ENCODE measurements around the gene SEPTIN5.
A peak's percentile ranks its signal among the peaks of the same experiment; 100 is the strongest.
"Not testable (repeated sequence)": the region's sequence is repeated elsewhere in the genome, so short reads cannot be mapped to it uniquely, and the experiment has no call there.

SEPTIN5 gene

GRCh38 chr22:19720150-19720827 lies 6.0 kb downstream of the SEPTIN5 start:
- no peak for DNase-seq (ENCODE audit: low spot score)

- DNase-seq (ENCODE audit: low spot score): no peak
Observed at GRCh38 chr22:19720999-19721329, 6.7 kb downstream of the SEPTIN5 start.

DNA sequence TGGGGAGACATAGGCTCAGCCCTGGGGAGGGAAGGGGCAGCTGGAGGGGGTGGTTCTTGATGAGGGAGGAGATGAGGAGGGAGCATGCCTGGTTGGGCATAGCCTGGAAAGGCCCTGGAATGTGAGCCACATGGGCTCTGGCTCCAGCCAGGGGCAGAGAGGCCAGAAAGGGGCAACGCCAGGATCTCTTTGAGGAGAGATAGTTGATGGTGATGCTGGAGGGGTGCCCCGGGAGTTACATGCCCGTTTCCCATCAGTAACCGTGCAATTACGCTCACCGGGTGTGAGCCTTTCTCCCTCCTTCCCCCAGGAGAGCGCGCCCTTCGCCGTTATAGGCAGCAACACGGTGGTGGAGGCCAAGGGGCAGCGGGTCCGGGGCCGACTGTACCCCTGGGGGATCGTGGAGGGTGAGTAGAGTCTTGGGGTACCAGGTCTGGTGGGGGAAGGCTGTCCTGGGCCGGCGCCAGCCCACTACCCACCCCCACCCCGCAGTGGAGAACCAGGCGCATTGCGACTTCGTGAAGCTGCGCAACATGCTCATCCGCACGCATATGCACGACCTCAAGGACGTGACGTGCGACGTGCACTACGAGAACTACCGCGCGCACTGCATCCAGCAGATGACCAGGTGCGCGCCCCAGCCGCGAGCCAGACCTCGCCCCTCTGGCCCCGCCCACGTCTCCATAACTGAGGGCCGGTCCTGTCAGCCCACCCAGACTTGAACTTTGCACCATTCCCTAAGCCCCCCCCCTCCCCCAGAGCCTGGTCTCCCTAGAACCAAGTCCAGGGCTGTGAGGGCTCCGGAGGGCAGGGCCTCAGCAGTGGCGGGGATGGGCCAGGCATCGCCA lies 7.3 kb downstream of the SEPTIN5 start:
- DNase-seq (ENCODE audit: low spot score): no peak

- DNase-seq (ENCODE audit: low spot score): no peak
Observed at GRCh38 chr22:19722178-19722981, 8.1 kb downstream of the SEPTIN5 start.

GRCh38 chr22:19722982-19723231 lies 8.6 kb downstream of the SEPTIN5 start:
- DNase-seq (ENCODE audit: low spot score): peak; percentile 68

GRCh38 chr22:19723232-19723982 lies 9.1 kb downstream of the SEPTIN5 start, which contains the start of gene GP1BB:
Gene GP1BB, plus strand, starts transcription at chr22:19723539. Its CDS starts 31 bp downstream, at chr22:19723570.
- peak; percentile 87 for DNase-seq (ENCODE audit: low spot score)

DNA sequence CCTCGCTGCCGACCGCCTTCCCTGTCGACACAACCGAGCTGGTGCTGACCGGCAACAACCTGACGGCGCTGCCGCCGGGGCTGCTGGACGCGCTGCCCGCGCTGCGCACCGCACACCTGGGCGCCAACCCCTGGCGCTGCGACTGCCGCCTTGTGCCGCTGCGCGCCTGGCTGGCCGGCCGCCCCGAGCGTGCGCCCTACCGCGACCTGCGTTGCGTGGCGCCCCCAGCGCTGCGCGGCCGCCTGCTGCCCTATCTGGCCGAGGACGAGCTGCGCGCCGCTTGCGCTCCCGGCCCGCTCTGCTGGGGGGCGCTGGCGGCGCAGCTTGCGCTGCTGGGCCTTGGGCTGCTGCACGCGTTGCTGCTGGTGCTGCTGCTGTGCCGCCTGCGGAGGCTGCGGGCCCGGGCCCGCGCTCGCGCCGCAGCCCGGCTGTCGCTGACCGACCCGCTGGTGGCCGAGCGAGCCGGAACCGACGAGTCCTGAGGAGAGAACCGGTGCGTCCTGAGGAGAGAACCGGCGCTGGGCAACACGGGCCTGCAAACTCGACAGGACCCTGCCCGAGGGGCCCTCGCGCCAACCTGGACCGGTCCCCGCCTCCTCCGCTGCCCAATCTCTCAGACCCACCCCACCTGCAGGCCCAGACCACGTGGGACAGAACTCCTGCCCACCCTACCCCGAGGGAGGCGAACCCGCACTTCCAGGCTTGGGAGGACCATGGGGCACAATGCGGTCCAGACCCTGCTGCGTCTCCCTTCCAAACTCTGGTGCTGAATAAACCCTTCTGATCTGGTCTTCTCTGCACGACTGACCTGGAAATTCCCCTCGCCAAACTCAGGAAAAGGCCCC lies 9.9 kb downstream of the SEPTIN5 start:
- DNase-seq (ENCODE audit: low spot score): peak; percentile 87

GRCh38 chr22:19724927-19725661 lies 10.8 kb downstream of the SEPTIN5 start:
- no peak for DNase-seq (ENCODE audit: low spot score)

DNA sequence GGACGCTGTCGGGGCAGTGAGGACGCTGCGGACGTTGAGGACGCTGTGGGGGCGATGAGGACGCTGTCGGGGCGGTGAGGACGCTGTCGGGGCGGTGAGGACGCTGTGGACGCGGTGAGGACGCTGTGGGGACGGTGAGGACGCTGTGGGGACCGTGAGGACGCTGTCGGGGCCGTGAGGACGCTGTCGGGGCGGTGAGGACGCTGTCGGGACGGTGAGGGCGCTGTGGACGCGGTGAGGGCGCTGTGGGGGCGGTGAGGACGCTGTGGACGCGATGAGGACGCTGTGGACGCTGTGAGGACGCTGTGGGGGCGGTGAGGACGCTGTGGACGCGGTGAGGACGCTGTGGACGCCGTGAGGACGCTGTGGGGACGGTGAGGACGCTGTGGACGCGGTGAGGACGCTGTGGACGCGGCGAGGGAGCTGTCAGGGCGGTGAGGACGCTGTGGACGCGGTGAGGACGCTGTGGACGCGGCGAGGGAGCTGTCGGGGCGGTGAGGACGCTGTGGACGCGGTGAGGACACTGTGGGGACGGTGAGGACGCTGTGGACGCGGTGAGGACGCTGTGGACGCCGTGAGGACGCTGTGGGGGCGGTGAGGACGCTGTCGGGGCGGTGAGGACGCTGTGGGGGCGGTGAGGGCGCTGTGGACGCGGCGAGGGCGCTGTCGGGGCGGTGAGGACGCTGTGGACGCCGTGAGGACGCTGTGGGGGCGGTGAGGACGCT lies 11.9 kb downstream of the SEPTIN5 start:
- DNase-seq (ENCODE audit: low spot score): not testable (repeated sequence)

- DNase-seq (ENCODE audit: low spot score): no peak
Observed at GRCh38 chr22:19727310-19728150, 13.2 kb downstream of the SEPTIN5 start.

GRCh38 chr22:19728271-19728670 lies 14.0 kb downstream of the SEPTIN5 start:
- no peak for DNase-seq (ENCODE audit: low spot score)

DNA sequence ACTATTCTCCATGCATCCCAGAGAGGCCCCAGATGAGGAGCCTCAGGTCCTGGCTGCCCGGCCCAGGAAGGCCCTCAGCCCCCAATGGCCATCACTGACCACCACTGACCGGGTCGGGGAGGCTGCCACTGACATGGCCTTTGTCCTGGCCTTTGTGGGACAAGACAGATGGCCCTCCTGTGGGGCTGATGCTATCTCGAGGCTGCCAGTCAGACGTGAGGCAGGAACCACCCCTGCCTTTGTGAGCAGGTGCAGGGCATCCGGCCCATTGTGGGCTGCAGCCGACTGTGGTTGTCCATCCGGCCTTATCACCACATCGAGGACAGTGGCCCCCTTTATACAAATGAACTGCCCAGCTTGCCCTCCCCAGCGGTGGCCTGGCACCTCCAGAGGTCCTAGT lies 14.5 kb downstream of the SEPTIN5 start:
- DNase-seq (ENCODE audit: low spot score): no peak

DNA sequence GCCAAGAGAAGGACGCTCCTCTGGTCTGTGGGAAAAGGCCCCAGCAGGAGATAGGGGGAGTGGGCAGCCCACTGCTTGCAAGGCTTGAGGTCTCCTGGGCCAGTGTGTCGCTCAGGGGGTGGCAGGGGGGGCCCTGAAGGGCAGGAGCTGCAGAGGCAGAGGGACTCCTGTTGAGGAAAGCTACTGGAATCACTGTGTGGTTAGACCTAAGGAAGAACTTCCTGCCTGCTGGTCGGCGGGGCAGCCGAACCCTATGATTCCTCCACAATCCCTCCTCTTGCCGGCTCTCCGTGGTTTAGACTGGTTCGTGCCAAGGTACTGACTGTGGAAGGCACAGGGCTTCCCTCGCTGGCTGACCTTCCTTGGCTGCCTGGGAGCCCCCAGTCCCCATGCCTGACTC lies 15.2 kb downstream of the SEPTIN5 start:
- DNase-seq (ENCODE audit: low spot score): no peak

DNA sequence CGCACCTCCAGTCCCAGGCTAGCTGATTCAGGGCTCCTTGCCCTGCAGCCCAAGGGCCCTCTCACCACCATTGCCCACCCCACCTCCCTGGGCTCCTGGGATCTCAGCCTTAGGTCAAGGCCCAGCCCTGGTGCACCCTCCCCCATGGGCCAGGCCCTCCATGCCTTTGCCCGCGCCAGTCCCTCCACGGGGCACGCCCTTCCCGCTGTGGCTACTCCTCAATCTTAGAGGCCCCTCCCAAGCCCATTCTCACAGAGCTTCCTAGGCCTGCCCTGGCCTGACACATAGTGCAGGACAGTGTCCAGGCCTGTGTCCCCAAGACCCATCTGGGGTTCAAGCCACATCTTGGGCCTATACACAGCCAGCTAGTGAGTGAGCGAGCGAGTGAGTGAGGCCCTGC lies 15.9 kb downstream of the SEPTIN5 start:
- no peak for DNase-seq (ENCODE audit: low spot score)

DNA sequence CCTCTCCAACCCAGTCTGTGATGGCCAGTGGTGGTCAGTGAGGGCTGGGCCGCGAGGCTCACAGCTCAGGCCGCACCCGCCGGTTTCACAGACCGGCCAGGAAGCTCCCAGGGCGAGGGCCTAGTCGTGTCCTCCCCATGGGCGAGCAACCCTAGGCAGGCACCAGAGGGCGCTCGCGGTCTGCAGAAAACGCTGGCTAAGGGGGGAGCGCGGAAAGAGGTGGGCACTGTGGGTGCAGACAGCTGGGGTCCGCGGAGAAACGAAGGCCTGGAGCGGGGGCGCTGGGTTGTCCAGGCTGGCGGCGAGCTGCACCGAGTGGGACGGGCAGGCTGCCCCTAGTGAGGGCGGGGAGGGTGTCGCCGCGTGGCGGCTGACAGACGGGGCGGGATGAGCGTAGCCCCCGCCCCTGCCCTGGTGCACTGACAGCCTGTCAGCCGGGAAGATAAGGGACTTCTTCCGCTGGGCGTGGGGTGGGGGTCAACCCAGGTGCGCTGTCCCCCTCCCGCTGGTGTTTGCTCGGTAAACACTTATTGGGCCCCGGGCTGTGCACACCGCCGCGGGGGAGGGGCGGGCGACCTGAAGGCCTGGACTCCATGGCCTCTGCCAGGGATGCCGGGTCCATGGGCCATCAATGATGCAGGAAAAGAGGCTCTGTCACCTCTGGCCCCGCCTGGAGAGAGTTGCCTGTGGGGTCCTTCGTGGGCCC lies 16.5 kb downstream of the SEPTIN5 start:
- DNase-seq (ENCODE audit: low spot score): peak; percentile 92

DNA sequence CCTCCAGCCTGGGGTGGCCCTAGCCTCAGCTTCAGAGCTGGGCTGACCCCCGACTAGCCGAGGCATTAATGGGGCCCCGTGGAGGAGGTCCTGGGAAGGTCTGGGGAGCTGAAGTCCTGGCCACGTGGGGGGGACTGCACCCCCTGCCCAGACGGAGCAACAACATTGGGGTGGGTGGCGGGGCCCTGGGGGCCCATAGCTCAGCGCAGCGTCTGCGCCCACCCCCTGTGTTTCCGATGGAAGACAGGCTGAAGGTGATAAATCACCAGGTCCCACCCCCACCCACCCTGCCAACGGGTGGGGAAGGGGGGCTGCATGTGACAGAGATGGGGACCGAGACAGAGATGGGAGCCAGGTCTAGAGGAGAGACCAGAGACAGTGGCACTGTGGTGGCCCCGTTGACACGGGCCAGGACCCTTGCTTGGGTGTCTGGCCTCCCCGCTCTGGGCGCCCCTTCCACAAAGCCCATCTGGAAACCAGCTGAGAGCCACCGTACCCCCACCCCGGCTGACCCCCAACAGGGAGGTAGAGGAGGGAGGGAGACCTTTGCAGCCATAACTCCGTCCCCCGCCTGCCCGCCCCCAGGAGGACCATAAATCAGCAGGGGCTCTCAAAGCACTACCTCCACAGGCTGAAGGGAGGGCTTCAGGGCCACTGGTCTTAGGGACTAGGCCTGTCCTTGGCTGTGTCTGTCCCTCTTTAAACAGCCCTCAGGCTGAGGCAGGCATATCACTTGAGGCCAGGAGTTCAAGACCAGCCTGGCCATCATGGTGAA lies 17.2 kb downstream of the SEPTIN5 start:
- no peak for DNase-seq (ENCODE audit: low spot score)

- DNase-seq (ENCODE audit: low spot score): no peak
Observed at GRCh38 chr22:19732403-19733113, 18.3 kb downstream of the SEPTIN5 start.

Data from HuH-7.5 (cell line).